Stomach (tissue), 9 donors: ENCODE results near the gene SNX15. TPM values are rescaled to one million over a fixed set of nuclear protein-coding genes. Genes with fewer than 3 reads are reported as not detected.
"Not testable (repeated sequence)": the region's sequence is repeated elsewhere in the genome, so short reads cannot be mapped to it uniquely, and the experiment has no call there.

ENCODE experiments used
- DNase-seq, 2 donors: peaks; one replicate each; pipeline versions ENCODE4 v3.0.0 to v3.0.0-alpha.2; 2013 to 2019
- H3K27ac ChIP-seq, 5 donors: fragments of 200-600 bp in 4 of 5; sonication (generic) in 4 of 5; one replicate each; pipeline ENCODE4 v1.5.1; 2013 to 2019; ENCODE audit warnings: mild to moderate bottlenecking in 1 of 5, moderate library complexity in 1 of 5
- H3K27me3 ChIP-seq, 3 donors: fragments of 200-600 bp; sonication (generic); one replicate each; pipeline ENCODE4 v1.5.1; 2017 to 2019; ENCODE audit warnings: mixed run types in 1 of 3
- H3K36me3 ChIP-seq, 4 donors: fragments of 200-600 bp; sonication (generic); 1 replicate in 3 of 4; 2 replicates in 1 of 4; pipeline ENCODE4 v1.5.1; 2016 to 2019
- H3K4me1 ChIP-seq, 4 donors: fragments of 200-600 bp; sonication (generic); one replicate each; pipeline ENCODE4 v1.5.1; 2016 to 2019
- H3K4me3 ChIP-seq, 4 donors: fragments of 200-600 bp; sonication (generic) in 3 of 4; one replicate each; pipeline ENCODE4 v1.5.1; 2016 to 2019; ENCODE audit warnings: mild to moderate bottlenecking in 1 of 4
- H3K9me3 ChIP-seq, 4 donors: fragments of 200-600 bp; sonication (generic); one replicate each; pipeline ENCODE4 v1.5.1; 2016 to 2019
- EP300 ChIP-seq: sonication (generic); formaldehyde crosslinking; IDR thresholded peaks from one replicate; pipeline ENCODE4 v1.6.1; 2017; ENCODE audit warnings: antibody characterized with exemption
- POLR2A ChIP-seq, 4 donors: fragments of 450-650 bp; IDR thresholded peaks; one replicate each; pipeline ENCODE4 v1.6.1; 2016; ENCODE audit warnings: antibody characterized with exemption in 4 of 4, control low read depth in 2 of 4, mild to moderate bottlenecking in 1 of 4, moderate library complexity in 1 of 4
- POLR2AphosphoS5 ChIP-seq, 3 donors: sonication (generic); formaldehyde crosslinking; IDR thresholded peaks; one replicate each; pipeline ENCODE4 v1.6.1; 2016; ENCODE audit warnings: antibody characterized with exemption in 3 of 3
- WGBS, 5 donors: extraction: QIAGEN DNeasy Blood & Tissue Kit in 3 of 5; methylation state at CpG; one replicate each; pipeline versions ENCODE4 v1.1.5 to v1.1.7; 2013 to 2018; 5-methylcytosine and 5-hydroxymethylcytosine counted together
- intact Hi-C: fragments of 100-400 bp; cut with DNase I; formaldehyde crosslinking; loops from one replicate; pipeline ENCODE4 v1.15.1; 2023; ENCODE audit warnings: low total_unique reads
- polyA plus RNA-seq, 3 donors: library from polyadenylated mRNA; stranded (reverse); fragments of 200-250 nt; gene quantifications; one replicate each; pipeline ENCODE4 v1.2.3, GENCODE V29; 2013
- total RNA-seq, 5 donors: library from RNA; depleted of rRNA; stranded (reverse); fragments of >200 nt; gene quantifications; one replicate each; pipeline versions ENCODE4 v1.1.0 to v1.2.3, GENCODE V29; 2014 to 2016
- TF ChIP-seq, protein P1 (sequence below), 7 experiments: fragments of 450-650 bp in 4 of 7; fragments of 200-600 bp in 3 of 7; sonication (generic) in 3 of 7; IDR thresholded peaks; one replicate each; pipeline ENCODE4 v1.5.1; 2016 to 2019; ENCODE audit warnings: antibody characterized with exemption in 7 of 7, control low read depth in 2 of 7, mild to moderate bottlenecking in 1 of 7
- donor health status: healthy with polysubstance abuse.
- donor health status: Bipolar disorder and iron deficiency.
- donor health status: healthy.

SNX15 gene
- total and polyA plus RNA-seq, 8 donors = 4.2 to 45.8 (median 19.0) TPM

DNA sequence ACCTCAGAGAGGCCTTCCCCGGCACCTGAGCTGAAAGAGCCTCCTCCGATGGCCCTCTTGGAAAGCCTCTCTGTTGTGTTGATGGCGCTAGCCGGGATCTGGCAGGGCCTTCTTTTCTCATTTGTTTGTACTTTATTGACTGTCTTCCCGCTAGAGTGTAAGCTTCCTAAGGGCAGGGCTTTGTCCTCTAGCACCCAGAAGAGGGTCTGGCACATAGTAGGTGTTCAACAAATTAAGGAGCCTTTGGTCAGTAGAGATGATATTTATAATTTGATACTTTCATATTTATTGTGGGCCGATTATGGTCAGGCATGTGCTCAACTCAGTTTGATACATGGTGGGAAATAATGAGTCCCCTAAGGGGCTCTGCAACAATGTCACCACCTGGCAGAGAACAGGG is 9.3 kb upstream of the SNX15 start:
- peaks cover 4 to 51% (median 46%) of the 10 kb centered on the region in 4 donors for H3K36me3 ChIP-seq
- intact Hi-C loops = no loop called here
- peaks cover 12 to 29% (median 26%) of the 10 kb centered on the region in 4 donors for H3K4me1 ChIP-seq
- H3K9me3 ChIP-seq = no peaks in the 10 kb centered on the region
- no peak overlapping the region for H3K4me3 ChIP-seq
- WGBS, 5 donors = 94 to 100% (median 97%) methylated on average over 6 of the region's 6 CpGs
- H3K27ac ChIP-seq = no peak overlapping the region
- TF ChIP-seq POLR2AphosphoS5 (IDR thresholded peaks at IDR 0.05) (no peak), POLR2A (IDR thresholded peaks at IDR 0.05) (no peak), EP300 (no peak)
- TF ChIP-seq, protein P1, sequence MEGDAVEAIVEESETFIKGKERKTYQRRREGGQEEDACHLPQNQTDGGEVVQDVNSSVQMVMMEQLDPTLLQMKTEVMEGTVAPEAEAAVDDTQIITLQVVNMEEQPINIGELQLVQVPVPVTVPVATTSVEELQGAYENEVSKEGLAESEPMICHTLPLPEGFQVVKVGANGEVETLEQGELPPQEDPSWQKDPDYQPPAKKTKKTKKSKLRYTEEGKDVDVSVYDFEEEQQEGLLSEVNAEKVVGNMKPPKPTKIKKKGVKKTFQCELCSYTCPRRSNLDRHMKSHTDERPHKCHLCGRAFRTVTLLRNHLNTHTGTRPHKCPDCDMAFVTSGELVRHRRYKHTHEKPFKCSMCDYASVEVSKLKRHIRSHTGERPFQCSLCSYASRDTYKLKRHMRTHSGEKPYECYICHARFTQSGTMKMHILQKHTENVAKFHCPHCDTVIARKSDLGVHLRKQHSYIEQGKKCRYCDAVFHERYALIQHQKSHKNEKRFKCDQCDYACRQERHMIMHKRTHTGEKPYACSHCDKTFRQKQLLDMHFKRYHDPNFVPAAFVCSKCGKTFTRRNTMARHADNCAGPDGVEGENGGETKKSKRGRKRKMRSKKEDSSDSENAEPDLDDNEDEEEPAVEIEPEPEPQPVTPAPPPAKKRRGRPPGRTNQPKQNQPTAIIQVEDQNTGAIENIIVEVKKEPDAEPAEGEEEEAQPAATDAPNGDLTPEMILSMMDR (IDR thresholded peaks at IDR 0.05) = no peak
- no peaks in the 10 kb centered on the region for H3K27me3 ChIP-seq
- DNase-seq = no peak

DNA sequence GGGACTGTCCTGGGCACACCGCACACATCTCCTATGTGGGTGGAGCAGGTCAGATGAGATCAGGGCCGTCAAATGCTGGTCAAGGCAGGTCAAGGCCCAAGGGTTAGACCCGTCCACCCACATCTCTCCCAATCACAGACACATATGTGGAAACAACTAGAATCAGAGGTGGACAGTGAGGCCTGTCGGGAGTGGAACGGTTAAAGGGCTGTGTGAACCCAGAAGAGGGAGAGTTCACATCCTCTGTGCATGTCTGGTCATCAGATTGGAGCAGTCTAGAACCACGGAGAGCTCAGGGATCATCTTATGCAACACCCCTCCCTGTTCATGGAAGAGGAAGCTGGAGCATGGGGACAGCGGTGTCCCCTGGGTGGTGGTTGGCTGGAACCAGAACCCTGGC is 7.4 kb upstream of the SNX15 start:
- no peak overlapping the region for H3K27ac ChIP-seq
- 80 to 92% (median 89%) methylated on average over 6 to 7 of the region's 7 CpGs for WGBS, 5 donors
- TF ChIP-seq POLR2A (IDR thresholded peaks at IDR 0.05) (no peak), EP300 (no peak), POLR2AphosphoS5 (IDR thresholded peaks at IDR 0.05) (no peak)
- TF ChIP-seq, protein P1 (IDR thresholded peaks at IDR 0.05) = no peak
- intact Hi-C loops = no loop called here
- DNase-seq = no peak
- no peaks in the 10 kb centered on the region for H3K9me3 ChIP-seq
- H3K4me3 ChIP-seq = no peak overlapping the region
- H3K27me3 ChIP-seq = no peaks in the 10 kb centered on the region
- H3K36me3 ChIP-seq = peaks cover 4 to 52% (median 46%) of the 10 kb centered on the region in 4 donors
- peaks cover 6 to 20% (median 15%) of the 10 kb centered on the region in 4 donors for H3K4me1 ChIP-seq

DNA sequence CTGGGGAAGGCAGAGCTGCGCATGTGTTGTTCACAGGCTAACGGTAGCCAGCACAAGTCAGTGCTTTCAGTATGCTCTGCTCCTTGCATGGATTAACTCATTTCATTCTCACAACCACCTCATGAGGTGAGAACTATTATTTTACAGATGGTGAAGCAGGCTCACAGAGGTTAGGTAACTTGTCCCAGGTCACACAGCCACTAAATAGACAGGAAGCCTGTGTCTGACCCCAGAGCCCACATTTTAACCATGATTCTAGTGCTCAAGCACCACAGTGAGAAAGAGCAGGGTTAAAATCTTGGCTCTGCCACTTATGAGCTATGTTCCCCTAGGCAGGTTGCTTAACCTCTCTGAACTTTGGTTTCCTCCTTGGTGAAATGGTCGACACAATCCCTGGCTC is 6.2 kb upstream of the SNX15 start:
- TF ChIP-seq POLR2AphosphoS5 (IDR thresholded peaks at IDR 0.05) (no peak), EP300 (no peak), POLR2A (IDR thresholded peaks at IDR 0.05) (no peak)
- TF ChIP-seq, protein P1 (IDR thresholded peaks at IDR 0.05) = no peak
- intact Hi-C loops = no loop called here
- Histone ChIP-seq H3K27ac (no peak overlapping the region), H3K9me3 (no peaks in the 10 kb centered on the region), H3K4me1 (peaks cover 0 to 9% (median 3%) of the 10 kb centered on the region in 4 donors), H3K4me3 (no peak overlapping the region), H3K36me3 (peaks cover 4 to 52% (median 46%) of the 10 kb centered on the region in 4 donors), H3K27me3 (no peaks in the 10 kb centered on the region)
- 73 to 86% (median 78%) methylated on average over 3 of the region's 3 CpGs for WGBS, 5 donors
- no peak for DNase-seq

DNA sequence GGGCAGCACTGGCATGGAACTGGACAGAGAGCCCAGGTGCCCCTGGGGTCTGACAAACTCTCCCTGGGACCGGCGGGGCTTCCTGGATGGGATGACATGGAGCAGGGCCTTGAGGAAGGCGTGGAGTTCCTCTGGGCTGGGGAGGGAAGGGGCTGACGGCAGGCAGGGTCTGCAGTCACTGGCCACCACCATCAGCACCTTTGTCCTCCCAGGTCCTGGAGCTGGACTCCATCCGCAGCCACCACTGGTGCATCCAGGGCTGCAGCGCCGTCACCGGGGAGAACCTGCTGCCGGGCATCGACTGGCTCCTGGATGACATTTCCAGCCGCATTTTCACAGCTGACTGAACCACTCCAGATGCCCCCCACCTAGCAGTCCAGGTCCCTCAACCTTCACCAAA is 5.7 kb upstream of the SNX15 start:
- Histone ChIP-seq H3K27ac (no peak overlapping the region), H3K4me1 (peaks cover 0 to 4% (median 1%) of the 10 kb centered on the region in 4 donors), H3K36me3 (peaks cover 4 to 52% (median 46%) of the 10 kb centered on the region in 4 donors), H3K27me3 (no peaks in the 10 kb centered on the region), H3K9me3 (no peaks in the 10 kb centered on the region), H3K4me3 (no peak overlapping the region)
- TF ChIP-seq POLR2AphosphoS5 (IDR thresholded peaks at IDR 0.05) (no peak), POLR2A (IDR thresholded peaks at IDR 0.05) (no peak), EP300 (no peak)
- TF ChIP-seq, protein P1 (IDR thresholded peaks at IDR 0.05) = no peak
- WGBS, 5 donors = 94 to 100% (median 95%) methylated on average over 1 to 11 of the region's 11 CpGs
- intact Hi-C loops = no loop called here
- DNase-seq = no peak

DNA sequence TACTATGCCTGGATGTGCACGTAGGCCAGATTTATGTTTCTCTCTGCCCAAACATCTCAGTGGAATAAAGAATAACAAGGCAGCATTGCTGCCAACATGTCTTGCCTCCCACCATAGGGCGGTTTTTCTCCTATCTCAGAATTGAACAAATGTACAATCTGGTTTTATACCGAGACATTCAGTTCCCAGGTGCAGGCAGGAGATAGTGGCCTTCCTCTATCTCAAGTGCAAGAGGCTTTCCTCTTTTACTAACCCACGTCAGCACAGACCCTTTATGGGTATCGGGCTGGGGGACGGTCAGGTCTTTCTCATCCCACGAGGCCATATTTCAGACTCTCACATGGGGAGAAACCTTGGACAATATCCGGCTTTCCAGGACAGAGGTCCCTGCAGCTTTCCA is 3.7 kb upstream of the SNX15 start:
- H3K27me3 ChIP-seq, H3K9me3 ChIP-seq, intact Hi-C loops, H3K4me3 ChIP-seq, DNase-seq, H3K27ac ChIP-seq: not testable (repeated sequence)
- H3K4me1 ChIP-seq = peaks cover 10 to 14% (median 13%) of the 10 kb centered on the region in 4 donors
- 66 to 80% (median 71%) methylated on average over 8 of the region's 8 CpGs for WGBS, 5 donors
- H3K36me3 ChIP-seq = peaks cover 4 to 45% (median 40%) of the 10 kb centered on the region in 4 donors
